ENCODE measurements around the gene TFR2.

DNA sequence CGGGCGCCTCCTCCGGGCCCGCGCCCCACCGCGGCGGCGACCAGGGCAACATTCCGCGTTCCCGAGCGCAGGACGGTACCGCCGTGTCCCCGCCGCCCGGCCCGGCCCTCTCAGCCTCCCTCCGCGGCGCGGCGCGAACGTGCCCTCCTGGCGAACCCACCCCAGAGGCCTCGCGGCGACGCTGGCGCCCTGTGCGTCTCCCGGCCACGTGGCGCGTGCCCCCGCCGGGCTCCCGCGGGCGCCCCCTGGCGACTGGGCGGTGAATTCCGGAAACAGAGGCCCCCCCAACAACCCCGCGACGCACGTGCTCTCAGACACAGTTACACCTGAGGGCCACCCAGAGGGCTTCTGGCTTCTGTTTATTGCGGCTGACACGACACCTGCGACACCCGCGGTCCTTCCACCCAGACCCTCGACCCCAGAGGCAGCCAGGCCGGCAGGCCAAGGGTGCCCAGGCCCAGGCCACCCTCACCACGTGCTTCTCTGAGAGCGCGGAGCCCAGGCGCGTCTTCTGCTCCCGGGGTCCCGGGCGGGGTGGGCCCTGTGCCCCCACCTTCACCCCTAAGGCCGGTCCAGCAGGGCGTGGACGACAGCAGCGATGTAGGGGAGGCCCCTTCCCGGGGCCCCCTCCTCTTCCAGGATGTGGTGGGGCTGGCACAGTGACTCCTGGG lies 67.5 kb downstream of the TFR2 start, which contains the start of gene SAP25:
- TF ChIP-seq POLR2A (IDR thresholded peaks at IDR 0.05): no peak
- no peak for TF ChIP-seq CTCF (IDR thresholded peaks at IDR 0.05)

All from lower leg skin (tissue), 3 donors.